ENCODE results near the gene NYAP2. TPM values are rescaled to one million over a fixed set of nuclear protein-coding genes. Genes with fewer than 3 reads are reported as not detected.

Gene NYAP2
- polyA plus RNA-seq, 3 donors, result not detected

- intact Hi-C loops (cut with micrococcal nuclease), result no loop called here
- H3K4me3 Mint-ChIP-seq, result no peak overlapping the region
Measured at GRCh38 chr2:225378984-225379383, 20.5 kb upstream of the NYAP2 start.

GRCh38 chr2:225379856-225380255 lies 19.7 kb upstream of the NYAP2 start:
- H2AFZ ChIP-seq (ENCODE audit: insufficient read depth, low read depth, low read length, poor library complexity, severe bottlenecking), result no peak overlapping the region
- no peak overlapping the region for H3K27ac ChIP-seq (ENCODE audit: low read depth in 1 of 2, low read length in 2 of 2)
- no peak overlapping the region for H3K4me3 ChIP-seq (replicated peaks in 1 of 3; ENCODE audit: low read depth in 2 of 3, low read length in 3 of 3)
- Mint-ChIP-seq H3K9me3 (peaks cover 0 to 2% (median 0%) of the 10 kb centered on the region in 7 donors), H3K4me3 (no peak overlapping the region), H3K27me3 (ENCODE audit: low read depth in 3 of 3) (peaks cover 0 to 4% (median 0%) of the 10 kb centered on the region in 3 donors), H3K27ac (no peak overlapping the region), H3K36me3 (no peaks in the 10 kb centered on the region), H3K4me1 (no peaks in the 10 kb centered on the region)
- no peaks in the 10 kb centered on the region for H3K4me1 ChIP-seq (ENCODE audit: control insufficient read depth in 1 of 2, insufficient read depth in 2 of 2, low read length in 2 of 2)
- intact Hi-C loops (cut with micrococcal nuclease), result no loop called here
- H3K79me2 ChIP-seq (ENCODE audit: insufficient read depth, low read length), result no peaks in the 10 kb centered on the region
- no peaks in the 10 kb centered on the region for H3K36me3 ChIP-seq (replicated peaks in 1 of 2; ENCODE audit: control insufficient read depth in 1 of 2, insufficient read depth in 2 of 2, low read length in 2 of 2)
- no peaks in the 10 kb centered on the region for H3K9me3 ChIP-seq (replicated peaks in 1 of 2; ENCODE audit: control insufficient read depth in 1 of 2, insufficient read depth in 1 of 2, low read length in 2 of 2)
- H3K4me2 ChIP-seq (replicated peaks; ENCODE audit: extremely low read depth, low read length, poor library complexity, severe bottlenecking), result no peak overlapping the region
- H3K27me3 ChIP-seq (ENCODE audit: control insufficient read depth in 2 of 2, insufficient read depth in 2 of 2, low read length in 2 of 2), result no peaks in the 10 kb centered on the region
- WGBS (ENCODE audit: insufficient coverage), result no CpG with 5 or more reads among the region's 6 CpGs
- no peak for TF ChIP-seq CTCF (IDR thresholded peaks at IDR 0.05)
- no peak overlapping the region for H3K9ac ChIP-seq (ENCODE audit: insufficient read depth, low read length, poor library complexity, severe bottlenecking)
- no peaks in the 10 kb centered on the region for H4K20me1 ChIP-seq (ENCODE audit: insufficient read depth, low read length)
- DNase-seq, result no peak

More at GRCh38 chr2:225378984-225379383, 20.5 kb upstream of the NYAP2 start:
- Histone ChIP-seq H4K20me1 (ENCODE audit: insufficient read depth, low read length) (no peaks in the 10 kb centered on the region), H3K9me3 (replicated peaks in 1 of 2; ENCODE audit: control insufficient read depth in 1 of 2, insufficient read depth in 1 of 2, low read length in 2 of 2) (no peaks in the 10 kb centered on the region), H3K79me2 (ENCODE audit: insufficient read depth, low read length) (no peaks in the 10 kb centered on the region), H3K36me3 (replicated peaks in 1 of 2; ENCODE audit: control insufficient read depth in 1 of 2, insufficient read depth in 2 of 2, low read length in 2 of 2) (no peaks in the 10 kb centered on the region), H3K4me1 (ENCODE audit: control insufficient read depth in 1 of 2, insufficient read depth in 2 of 2, low read length in 2 of 2) (no peaks in the 10 kb centered on the region), H3K4me3 (replicated peaks in 1 of 3; ENCODE audit: low read depth in 2 of 3, low read length in 3 of 3) (no peak overlapping the region), H3K9ac (ENCODE audit: insufficient read depth, low read length, poor library complexity, severe bottlenecking) (no peak overlapping the region), H3K4me2 (replicated peaks; ENCODE audit: extremely low read depth, low read length, poor library complexity, severe bottlenecking) (no peak overlapping the region), H2AFZ (ENCODE audit: insufficient read depth, low read depth, low read length, poor library complexity, severe bottlenecking) (no peak overlapping the region), H3K27me3 (ENCODE audit: control insufficient read depth in 2 of 2, insufficient read depth in 2 of 2, low read length in 2 of 2) (no peaks in the 10 kb centered on the region), H3K27ac (ENCODE audit: low read depth in 1 of 2, low read length in 2 of 2) (no peak overlapping the region)
- no peak for TF ChIP-seq CTCF (IDR thresholded peaks at IDR 0.05)
- H3K9me3 Mint-ChIP-seq, result peaks cover 0 to 2% (median 0%) of the 10 kb centered on the region in 7 donors
- no peaks in the 10 kb centered on the region for H3K4me1 Mint-ChIP-seq
- H3K36me3 Mint-ChIP-seq, result no peaks in the 10 kb centered on the region
- H3K27ac Mint-ChIP-seq, result peak overlapping the region in 1 of 7 donors; percentile 6
- 40% methylated on average over 1 of the region's 3 CpGs for WGBS (ENCODE audit: insufficient coverage)
- no peak for DNase-seq
- peaks cover 0 to 4% (median 0%) of the 10 kb centered on the region in 3 donors for H3K27me3 Mint-ChIP-seq (ENCODE audit: low read depth in 3 of 3)
